AG08395 (cell line): ENCODE measurements around the gene PCDHA12.
"Not testable (repeated sequence)": the region's sequence is repeated elsewhere in the genome, so short reads cannot be mapped to it uniquely, and the experiment has no call there.

Experiments used
- DNase-seq: peaks from one replicate; pipeline ENCODE4 v3.0.0; 2012; ENCODE audit warnings: mixed read lengths, low spot score

PCDHA12 gene

DNA sequence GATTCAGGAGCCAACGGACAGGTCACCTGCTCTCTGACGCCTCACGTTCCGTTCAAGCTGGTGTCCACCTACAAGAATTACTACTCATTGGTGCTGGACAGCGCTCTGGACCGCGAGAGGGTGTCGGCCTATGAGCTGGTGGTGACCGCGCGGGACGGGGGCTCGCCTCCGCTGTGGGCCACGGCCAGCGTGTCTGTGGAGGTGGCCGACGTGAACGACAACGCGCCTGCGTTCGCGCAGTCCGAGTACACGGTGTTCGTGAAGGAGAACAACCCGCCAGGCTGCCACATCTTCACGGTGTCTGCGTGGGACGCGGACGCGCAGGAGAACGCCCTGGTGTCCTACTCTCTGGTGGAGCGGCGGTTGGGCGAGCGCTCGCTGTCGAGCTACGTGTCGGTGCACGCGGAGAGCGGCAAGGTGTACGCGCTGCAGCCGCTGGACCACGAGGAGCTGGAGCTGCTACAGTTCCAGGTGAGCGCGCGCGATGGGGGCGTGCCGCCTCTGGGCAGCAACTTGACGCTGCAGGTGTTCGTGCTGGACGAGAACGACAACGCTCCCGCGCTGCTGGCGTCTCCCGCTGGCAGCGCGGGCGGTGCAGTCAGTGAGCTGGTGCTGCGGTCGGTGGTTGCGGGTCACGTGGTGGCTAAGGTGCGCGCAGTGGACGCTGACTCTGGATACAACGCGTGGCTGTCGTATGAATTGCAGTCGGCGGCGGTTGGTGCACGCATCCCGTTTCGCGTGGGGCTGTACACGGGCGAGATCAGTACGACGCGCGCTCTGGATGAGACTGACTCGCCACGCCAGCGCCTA, 17.7 kb upstream of the PCDHA12 start:
- no peak for DNase-seq

DNA sequence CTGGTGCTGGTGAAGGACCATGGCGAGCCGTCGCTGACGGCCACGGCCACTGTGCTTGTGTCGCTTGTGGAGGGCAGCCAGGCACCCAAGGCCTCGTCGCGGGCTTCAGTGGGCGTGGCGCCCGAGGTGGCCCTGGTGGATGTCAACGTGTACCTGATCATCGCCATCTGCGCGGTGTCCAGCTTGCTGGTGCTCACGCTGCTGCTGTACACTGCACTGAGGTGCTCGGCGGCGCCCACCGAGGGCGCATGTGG, 17.2 kb upstream of the PCDHA12 start:
- DNase-seq = no peak

DNA sequence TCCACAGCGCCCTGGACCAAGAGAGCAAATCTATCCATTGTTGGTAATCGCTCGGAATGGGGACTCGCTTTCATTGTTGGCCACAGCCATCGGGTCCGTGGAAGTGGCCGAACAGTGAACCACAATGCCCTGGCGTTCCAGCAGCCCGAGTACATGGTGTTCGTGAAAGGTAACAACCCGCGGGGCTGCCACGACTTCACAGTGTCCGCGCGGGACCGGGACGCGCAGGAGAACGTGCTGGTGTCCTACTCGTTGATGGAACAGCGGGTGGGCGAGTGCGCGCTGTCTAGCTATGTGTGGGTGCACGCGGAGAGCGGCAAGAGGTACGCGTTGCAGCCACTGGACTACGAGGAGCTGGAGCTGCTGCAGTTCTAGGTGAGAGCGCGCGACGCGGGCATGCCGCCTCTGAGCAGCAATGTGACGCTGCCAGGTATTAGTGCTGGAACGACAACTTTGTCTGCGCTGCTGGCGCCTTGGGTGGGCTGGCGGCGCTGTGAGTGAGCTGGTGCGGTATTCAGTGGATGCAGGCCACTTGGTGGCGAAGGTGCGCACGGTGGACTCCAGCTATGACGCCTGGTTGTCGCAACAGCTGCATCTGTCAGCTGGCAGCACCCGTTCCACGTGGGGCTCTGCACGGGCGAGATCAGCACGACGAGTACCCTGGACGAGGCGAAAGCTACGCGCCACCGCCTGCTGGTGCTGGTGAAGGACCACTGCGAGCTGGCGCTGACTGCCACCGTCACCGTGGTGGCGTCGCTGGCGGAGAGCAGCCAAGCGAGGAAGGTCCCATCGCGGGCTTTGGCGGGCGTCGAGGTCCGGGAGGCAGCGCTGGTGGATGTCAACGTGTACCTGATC, 12.4 kb upstream of the PCDHA12 start:
- no peak for DNase-seq

DNA sequence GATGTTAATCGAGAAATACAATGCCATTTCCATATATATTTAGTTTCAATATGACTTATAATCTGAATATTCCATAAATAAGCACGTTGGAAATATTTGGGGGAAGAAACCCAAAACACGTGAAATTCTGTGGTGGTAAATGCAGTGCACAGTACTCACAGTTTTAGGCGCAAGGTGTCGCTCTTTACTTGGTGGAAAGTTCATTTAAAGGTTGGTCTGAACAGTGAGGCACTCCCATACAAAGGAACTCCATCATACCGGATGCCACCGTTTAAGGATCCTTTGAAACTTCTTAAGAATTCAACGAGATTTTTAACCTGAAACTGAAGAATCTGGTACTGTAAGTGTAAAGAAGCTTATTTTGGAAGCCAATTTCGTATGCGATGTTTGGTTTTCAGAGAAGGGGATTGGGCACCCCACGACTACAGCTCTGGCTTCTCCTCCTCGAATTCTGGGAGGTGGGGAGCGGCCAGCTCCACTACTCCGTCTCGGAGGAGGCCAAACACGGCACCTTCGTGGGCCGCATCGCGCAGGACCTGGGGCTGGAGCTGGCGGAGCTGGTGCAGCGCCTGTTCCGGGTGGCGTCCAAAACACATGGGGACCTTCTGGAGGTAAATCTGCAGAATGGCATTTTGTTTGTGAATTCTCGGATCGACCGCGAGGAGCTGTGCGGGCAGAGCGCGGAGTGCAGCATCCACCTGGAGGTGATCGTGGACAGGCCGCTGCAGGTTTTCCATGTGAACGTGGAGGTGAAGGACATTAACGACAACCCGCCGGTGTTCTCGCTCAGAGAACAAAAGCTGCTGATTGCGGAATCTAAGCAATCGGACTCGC, 6.2 kb upstream of the PCDHA12 start, which contains the start of gene PCDHA11:
PCDHA11 (plus strand) TSS at position 237 of the 834 bp plus-strand sequence; CDS start at position 384, 147 bp downstream.
- peak; percentile 10 for DNase-seq

DNA sequence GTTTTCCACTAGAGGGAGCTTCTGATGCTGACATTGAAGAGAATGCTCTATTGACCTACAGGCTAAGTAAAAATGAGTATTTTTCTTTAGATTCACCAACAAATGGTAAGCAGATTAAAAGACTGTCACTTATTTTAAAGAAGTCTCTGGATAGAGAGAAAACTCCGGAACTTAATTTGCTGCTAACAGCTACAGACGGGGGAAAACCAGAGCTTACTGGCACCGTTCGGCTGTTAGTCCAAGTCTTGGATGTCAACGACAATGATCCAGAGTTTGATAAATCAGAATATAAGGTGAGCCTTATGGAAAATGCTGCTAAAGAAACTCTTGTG, 5.6 kb upstream of the PCDHA12 start:
- DNase-seq = peak; percentile 14

DNA sequence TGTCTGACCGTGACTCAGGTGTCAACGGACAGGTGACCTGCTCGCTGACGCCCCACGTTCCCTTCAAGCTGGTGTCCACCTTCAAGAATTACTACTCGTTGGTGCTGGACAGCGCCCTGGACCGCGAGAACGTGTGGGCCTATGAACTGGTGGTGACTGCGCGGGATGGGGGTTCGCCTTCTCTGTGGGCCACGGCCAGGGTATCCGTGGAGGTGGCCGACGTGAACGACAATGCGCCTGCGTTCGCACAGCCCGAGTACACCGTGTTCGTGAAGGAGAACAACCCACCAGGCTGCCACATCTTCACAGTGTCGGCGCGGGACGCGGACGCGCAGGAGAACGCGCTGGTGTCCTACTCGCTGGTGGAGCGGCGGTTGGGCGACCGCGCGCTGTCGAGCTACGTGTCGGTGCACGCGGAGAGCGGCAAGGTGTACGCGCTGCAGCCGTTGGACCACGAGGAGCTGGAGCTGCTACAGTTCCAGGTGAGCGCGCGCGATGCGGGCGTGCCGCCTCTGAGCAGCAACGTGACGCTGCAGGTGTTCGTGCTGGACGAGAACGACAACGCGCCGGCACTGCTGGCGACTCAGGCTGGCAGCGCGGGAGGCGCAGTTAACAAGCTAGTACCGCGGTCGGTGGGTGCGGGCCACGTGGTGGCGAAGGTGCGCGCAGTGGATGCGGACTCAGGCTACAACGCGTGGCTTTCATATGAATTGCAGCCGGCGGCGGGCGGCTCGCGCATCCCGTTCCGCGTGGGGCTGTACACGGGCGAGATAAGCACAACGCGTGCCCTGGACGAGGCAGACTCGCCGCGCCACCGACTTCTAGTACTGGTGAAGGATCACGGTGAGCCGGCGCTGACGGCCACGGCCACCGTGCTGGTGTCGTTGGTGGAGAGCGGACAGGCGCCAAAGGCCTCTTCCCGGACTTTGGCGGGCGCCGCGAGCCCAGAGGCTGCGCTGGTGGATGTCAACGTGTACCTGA, 4.6 kb upstream of the PCDHA12 start:
- DNase-seq = no peak

DNA sequence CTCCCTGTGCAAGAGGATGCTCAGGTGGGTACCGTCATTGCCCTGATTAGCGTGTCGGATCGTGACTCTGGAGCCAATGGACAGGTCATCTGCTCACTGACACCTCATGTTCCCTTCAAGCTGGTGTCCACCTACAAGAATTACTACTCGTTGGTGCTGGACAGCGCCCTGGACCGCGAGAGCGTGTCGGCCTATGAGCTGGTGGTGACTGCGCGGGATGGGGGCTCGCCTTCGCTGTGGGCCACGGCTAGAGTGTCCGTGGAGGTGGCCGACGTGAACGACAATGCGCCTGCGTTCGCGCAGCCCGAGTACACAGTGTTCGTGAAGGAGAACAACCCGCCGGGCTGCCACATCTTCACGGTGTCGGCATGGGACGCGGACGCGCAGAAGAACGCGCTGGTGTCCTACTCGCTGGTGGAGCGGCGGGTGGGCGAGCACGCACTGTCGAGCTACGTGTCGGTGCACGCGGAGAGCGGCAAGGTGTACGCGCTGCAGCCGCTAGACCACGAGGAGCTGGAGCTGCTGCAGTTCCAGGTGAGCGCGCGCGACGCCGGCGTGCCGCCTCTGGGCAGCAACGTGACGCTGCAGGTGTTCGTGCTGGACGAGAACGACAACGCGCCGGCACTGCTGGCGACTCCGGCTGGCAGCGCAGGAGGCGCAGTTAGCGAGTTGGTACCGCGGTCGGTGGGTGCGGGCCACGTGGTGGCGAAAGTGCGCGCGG, 1.6 kb downstream of the PCDHA12 start:
- DNase-seq = not testable (repeated sequence)

DNA sequence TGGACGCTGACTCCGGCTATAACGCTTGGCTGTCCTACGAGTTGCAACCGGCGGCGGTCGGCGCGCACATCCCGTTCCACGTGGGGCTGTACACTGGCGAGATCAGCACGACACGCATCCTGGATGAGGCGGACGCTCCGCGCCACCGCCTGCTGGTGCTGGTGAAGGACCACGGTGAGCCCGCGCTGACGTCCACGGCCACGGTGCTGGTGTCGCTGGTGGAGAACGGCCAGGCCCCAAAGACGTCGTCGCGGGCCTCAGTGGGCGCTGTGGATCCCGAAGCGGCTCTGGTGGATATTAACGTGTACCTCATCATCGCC, 2.1 kb downstream of the PCDHA12 start:
- no peak for DNase-seq

DNA sequence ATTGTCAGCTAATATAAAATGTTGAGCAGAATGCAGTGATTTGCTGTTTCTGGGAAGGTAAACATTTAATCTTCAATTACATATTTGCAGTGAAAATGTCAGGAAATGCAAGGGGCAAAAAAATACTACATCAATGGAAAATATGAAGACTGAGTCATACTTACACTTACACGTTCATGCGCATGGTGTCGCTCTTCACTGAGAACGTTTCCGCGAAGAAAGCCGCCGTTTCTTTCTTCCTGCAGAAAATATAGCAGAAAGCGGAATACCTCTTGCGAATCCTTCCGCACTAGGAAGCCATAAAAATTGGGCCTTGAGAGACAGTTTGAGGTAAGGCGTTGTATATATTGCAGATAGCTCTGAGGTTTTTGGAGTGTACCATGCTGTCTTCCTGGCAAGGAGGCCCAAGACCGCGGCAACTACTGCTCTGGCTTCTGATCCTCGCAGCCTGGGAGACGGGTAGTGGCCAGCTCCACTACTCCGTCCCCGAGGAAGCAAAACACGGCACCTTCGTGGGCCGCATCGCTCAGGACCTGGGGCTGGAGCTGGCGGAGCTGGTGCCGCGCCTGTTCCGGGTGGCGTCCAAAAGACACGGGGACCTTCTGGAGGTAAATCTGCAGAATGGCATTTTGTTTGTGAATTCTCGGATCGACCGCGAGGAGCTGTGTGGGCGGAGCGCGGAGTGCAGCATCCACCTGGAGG, 6.9 kb downstream of the PCDHA12 start, which contains the start of gene PCDHA13:
PCDHA13 (plus strand) TSS at position 236 of the 702 bp plus-strand sequence; CDS start at position 381, 145 bp downstream.
- DNase-seq = no peak

DNA sequence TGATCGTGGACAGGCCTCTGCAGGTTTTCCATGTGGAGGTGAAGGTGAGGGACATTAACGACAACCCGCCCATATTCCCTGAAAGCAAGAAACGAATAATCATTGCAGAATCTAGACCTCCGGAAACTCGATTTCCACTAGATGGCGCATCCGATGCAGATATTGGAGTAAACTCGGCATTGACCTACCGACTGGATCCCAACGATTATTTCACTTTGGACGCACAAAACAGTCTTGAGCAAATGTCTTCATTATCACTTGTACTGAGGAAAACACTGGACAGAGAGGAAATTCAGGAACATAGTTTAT, 7.4 kb downstream of the PCDHA12 start:
- DNase-seq = no peak

DNA sequence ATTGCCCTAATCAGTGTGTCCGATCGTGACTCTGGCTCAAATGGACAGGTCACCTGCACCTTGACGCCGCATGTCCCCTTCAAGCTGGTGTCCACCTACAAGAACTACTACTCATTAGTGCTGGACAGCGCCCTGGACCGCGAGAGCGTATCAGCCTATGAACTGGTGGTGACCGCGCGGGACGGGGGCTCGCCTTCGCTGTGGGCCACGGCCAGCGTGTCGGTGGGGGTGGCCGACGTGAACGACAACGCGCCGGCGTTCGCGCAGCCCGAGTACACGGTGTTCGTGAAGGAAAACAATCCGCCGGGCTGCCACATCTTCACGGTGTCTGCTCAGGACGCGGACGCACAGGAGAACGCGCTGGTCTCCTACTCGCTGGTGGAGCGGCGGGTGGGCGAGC, 8.3 kb downstream of the PCDHA12 start:
- no peak for DNase-seq

DNA sequence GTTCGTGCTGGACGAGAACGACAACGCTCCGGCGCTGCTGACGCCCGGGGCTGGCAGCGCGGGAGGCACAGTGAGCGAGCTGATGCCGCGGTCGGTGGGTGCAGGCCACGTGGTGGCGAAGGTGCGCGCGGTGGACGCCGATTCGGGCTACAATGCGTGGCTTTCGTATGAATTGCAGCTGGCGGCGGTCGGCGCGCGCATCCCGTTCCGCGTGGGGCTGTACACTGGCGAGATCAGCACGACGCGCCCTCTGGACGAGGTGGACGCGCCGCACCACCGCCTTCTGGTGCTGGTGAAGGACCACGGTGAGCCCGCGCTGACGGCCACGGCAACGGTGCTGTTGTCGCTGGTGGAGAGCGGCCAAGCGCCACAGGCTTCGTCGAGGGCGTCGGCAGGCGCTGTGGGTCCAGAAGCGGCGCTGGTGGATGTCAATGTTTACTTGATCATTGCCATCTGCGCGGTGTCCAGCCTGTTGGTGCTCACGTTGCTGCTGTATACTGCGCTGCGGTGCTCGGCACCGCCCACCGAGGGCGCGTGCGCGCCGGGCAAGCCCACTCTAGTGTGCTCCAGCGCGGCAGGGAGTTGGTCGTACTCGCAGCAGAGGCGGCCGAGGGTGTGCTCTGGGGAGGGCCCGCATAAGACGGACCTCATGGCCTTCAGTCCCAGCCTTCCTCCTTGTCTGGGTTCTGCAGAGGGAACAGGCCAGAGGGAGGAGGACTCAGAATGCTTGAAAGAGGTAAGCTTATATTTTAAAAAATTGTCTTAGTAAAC, 9.0 kb downstream of the PCDHA12 start:
- no peak for DNase-seq

DNA sequence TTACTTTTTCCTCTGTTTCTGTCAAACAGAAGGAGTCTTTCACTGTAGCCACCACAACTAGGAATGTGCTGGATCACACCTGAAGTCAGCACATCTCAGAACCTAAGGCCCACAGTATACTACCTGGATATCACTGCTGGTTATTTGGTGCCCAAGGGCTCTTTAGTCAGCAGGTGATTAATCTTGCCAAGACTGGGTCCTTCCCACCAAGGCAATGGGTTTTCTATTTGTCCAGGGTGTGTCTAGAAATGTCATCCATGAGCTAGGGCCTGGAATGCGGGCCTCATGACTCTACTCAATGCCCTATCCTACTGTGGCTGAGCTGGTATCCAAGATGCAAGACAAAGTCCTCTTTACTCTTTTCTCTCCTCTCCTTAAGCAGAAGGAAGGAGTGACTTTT, 41.2 kb downstream of the PCDHA12 start:
- no peak for DNase-seq

DNA sequence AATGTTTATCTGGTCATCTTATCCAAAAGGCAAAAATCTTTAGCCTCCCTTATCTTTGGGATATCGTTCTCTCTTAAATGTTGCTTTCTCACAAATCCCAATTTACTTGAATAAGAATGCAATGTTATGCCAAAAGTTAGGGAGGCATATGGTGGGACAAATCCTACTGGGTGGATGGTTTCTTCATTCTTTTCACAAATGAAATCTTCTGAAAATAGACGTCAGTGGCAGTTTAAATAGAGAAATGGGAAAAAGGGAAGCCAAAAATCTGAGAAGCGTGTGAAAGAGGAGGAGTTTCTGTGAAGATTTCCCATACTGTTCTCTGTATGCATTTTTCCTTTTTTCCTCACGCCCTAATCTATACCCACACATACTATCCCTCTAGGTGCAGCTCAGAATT, 48.5 kb downstream of the PCDHA12 start:
- no peak for DNase-seq

DNA sequence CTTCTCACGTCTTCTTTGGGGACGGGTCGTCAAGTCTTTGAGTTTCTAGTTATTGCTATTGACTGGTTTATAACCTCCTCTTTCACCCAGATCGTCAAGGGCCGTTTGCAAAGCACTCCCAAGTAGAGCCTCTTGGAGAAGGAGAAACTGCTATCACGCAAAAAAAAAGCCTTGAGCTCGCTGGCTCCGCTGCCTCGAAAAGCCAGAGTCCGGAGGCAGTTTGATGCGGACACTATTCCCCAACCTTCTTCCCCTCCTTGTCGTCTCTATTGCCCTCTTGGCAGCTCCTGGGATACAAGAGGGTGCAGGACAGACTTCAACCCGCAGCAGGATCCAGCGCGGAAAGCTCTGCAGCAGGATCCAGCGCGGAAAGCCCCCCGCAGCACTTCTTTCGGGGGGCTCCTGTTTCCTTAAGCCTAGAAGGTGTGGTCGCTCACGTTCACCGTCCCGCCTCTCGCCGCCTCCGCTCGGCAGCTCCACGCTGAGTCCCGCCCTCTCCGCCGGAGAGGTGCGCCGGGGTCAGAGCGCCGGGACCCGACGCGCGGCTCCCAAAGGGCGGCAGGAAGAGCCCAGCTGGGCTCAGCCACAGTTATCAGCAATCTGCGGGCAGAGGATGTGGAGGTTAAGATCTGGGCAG, 50.8 kb downstream of the PCDHA12 start, which contains the start of gene PCDHAC1:
PCDHAC1 (plus strand) TSS at position 494 of the 637 bp plus-strand sequence. CDS start 594 bp downstream, outside the sequence.
- no peak for DNase-seq

DNA sequence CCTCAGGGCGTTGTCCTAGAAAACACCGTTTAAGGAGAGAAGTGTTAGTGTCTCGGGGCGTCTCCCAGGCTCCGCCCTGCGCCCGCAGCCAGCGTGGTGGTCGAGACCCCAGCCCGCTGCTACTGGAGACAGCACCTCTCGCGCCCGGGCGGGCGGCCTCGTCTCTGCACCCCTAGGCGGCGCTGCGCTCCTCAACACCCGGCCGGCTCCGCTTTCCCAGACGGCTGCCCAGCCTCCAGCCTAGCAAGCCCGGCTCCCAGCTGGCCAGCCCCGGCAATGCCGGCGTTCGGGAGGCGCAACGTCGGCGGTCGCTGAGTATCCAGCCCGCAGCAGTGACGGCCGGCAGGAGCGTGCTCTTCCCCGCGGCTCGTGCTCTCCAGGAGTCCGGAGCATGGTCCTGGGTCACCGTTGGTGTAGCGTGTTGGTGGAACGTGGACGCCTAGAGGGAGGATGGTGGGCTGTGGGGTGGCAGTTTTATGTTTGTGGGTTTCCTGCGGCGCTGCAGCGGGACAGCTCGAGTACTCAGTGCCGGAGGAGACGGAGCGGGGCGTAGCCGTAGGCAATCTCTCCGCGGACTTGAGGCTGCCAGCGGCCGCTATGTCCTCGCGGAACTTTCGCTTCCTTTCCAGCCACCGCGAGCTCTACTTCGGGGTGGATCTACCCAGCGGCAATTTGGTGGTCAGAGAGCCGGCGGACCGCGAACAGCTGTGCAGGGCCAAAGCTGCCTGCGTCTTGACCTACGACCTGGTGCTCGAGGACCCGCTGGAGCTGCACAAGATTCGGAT, 51.5 kb downstream of the PCDHA12 start:
- DNase-seq = peak; percentile 49

DNA sequence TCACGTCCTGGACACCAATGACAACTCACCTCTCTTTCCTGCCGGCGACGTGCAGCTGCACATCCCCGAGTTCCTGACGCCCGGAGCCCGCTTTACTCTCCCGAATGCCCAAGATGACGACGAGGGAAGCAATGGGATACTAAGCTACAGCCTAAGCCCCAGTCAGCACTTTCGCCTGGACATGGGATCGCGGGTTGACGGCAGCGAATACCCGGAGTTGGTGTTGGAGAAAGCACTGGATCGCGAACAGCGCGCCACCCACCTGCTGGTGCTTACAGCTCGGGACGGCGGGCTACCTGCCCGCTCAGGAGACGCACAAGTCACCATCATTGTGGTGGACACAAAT, 52.1 kb downstream of the PCDHA12 start:
- no peak for DNase-seq
